Measurements from ENCODE around the gene ISLR.

DNA sequence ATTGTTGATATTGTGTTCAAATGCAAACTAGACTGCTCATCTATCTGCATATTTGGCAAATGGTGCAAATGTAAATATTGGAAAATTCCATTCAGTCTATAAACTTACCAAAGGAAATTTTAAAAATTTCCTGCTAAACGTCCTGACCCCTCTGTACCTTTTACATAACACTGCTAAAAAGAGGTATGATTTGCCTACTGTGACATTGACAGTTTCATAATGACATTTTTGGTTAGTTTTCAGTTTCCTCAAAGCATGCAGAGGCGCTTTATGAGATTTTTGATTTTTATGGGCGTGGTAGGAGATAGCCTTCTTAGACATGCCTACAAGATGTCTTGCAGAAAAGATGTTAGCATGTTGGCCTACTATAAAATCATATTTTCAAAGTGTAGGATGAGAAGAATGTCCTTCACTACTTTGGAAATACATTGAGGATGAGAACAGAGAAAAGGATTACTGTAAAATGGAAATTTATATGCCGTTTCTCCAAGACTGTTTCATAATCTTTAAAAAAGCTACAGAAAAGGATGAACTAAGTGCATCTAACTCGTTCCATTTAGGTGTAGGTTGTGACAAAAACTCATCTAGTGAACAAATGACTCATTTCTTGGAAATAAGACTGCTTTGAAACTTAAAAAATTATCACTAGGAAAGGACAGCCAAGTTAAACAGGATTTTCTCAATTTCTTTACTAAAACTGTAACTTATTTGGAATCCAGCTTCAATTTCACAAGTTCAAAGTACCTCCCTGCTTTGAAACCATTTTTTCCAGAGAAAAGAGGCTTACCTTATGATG is 14.5 kb upstream of the ISLR start:
- no peak for TF ChIP-seq EZH2 (IDR thresholded peaks at IDR 0.05; ENCODE audit: borderline replicate concordance)
- TF ChIP-seq, protein P1, sequence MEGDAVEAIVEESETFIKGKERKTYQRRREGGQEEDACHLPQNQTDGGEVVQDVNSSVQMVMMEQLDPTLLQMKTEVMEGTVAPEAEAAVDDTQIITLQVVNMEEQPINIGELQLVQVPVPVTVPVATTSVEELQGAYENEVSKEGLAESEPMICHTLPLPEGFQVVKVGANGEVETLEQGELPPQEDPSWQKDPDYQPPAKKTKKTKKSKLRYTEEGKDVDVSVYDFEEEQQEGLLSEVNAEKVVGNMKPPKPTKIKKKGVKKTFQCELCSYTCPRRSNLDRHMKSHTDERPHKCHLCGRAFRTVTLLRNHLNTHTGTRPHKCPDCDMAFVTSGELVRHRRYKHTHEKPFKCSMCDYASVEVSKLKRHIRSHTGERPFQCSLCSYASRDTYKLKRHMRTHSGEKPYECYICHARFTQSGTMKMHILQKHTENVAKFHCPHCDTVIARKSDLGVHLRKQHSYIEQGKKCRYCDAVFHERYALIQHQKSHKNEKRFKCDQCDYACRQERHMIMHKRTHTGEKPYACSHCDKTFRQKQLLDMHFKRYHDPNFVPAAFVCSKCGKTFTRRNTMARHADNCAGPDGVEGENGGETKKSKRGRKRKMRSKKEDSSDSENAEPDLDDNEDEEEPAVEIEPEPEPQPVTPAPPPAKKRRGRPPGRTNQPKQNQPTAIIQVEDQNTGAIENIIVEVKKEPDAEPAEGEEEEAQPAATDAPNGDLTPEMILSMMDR (IDR thresholded peaks at IDR 0.05; ENCODE audit: poor library complexity), result no peak
